ENCODE measurements around the gene MED16. TPM values are rescaled to one million over a fixed set of nuclear protein-coding genes. Genes with fewer than 3 reads are reported as not detected.

MED16 gene
- polyA plus RNA-seq, 3 donors, result 40.3 to 68.6 (median 58.3) TPM

- DNase-seq (ENCODE audit: extremely low read depth in 1 of 11, low read depth in 9 of 11, low spot score in 4 of 11), result no peak
Observed at GRCh38 chr19:931860-932647, 39.1 kb upstream of the MED16 start.

DNA sequence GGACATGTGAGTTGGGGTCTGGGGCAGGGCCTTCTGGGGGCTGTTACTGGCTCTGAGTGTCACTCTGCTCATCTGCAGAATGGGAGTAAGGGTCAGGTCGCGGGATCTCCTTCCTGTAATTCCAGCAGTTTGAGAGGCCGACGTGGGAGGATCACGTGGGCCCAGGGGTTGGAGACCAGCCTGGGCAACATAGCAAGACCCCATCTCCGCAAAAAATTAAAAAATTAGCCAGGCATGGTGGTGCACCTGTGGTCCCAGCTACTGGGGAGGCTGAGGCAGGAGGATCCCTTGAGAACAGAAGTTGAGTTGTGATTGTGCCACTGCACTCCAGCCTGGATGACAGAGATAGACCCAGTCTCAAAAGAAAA is 36.9 kb upstream of the MED16 start:
- DNase-seq (ENCODE audit: extremely low read depth in 1 of 11, low read depth in 9 of 11, low spot score in 4 of 11), result no peak

GRCh38 chr19:929203-929890 is 36.4 kb upstream of the MED16 start:
- no peak for DNase-seq (ENCODE audit: extremely low read depth in 1 of 11, low read depth in 9 of 11, low spot score in 4 of 11)

DNA sequence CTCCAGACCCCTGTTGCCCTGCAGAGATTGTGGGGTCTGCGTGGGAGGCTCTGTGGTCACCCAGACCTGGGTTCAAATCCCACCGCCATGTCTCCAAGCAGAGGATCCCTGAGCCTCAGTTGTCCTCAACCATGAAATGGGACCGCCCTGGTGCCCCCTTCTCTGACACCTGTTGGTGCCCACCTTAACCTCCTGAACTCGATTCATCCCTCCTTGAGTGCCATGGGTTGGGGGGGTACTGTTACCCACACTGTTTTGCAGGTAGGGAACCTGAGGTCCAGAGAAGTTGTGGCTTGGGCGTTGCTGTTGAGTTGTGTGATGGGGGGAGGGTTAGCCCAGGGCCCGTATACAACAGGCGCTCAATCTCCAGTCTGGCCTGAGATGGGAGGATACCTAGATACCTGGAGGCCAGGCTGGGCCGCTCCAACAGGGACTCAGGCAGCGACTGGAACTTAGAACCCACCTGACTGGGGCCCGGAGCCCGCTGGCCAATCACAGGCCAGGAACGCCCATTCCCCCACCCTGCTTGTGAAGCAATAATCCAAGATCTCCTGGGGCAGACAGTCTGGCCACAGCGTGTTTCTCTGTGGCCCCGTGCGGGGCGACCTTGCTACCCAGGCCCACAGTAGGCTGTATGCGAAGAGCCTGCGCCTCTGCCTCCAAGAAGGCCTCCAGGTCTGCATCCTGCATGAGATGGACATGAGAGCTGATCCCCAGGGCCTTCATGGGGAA is 35.6 kb upstream of the MED16 start:
- DNase-seq (ENCODE audit: extremely low read depth in 1 of 11, low read depth in 9 of 11, low spot score in 4 of 11), result no peak

GRCh38 chr19:927780-928401 is 34.9 kb upstream of the MED16 start:
- DNase-seq (ENCODE audit: extremely low read depth in 1 of 11, low read depth in 9 of 11, low spot score in 4 of 11), result no peak

GRCh38 chr19:927351-927779 is 34.4 kb upstream of the MED16 start:
- no peak for DNase-seq (ENCODE audit: extremely low read depth in 1 of 11, low read depth in 9 of 11, low spot score in 4 of 11)

- DNase-seq (ENCODE audit: extremely low read depth in 1 of 11, low read depth in 9 of 11, low spot score in 4 of 11), result no peak
Observed at GRCh38 chr19:926589-927350, 33.8 kb upstream of the MED16 start.

GRCh38 chr19:926323-926588 is 33.3 kb upstream of the MED16 start:
- no peak for DNase-seq (ENCODE audit: extremely low read depth in 1 of 11, low read depth in 9 of 11, low spot score in 4 of 11)

DNA sequence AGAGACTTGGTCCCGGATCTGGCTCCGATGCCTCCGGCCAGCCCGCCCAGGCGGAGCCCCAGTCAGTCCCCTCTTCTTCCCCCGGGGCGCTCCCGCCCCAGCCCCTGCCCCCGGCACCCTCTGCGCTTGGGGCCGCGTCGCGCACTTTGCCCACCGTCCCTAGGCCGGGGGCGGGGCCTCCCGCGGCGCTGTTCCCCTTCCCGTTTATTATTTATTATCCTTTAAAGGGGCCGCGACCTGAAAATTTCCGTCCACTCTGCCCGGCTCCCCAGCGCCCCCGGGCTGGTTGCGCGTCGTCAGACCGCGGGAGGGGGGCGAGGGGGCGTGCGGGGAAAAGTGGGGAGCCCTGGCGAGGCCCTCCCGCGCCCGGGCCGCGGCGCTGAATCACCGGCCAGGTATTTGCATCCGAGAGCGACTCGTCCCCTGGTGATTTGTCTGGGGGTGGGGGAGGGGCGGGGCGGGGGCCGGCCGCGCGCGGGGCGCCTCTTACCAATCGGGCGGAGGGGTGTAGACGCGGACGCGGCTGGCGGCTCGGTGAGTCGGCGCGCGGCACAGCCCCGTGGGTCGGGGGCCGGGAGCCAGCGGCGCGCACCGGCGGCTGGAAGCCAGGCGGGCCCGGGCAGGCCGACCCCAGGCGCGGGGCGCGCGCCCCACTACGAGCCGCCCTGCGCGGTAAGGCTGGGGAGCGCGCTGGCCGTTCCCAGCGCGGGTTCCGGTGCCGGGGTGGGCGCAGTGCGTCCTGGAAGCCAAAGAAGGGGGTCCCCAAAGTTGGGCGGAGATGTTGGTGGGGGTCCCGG is 32.7 kb upstream of the MED16 start, which contains the start of gene ARID3A:
Gene ARID3A, plus strand, starts transcription at position 510 of the 797 bp plus-strand sequence. CDS start 3,494 bp downstream, outside the sequence.
- peak in 8 of 11 donors; percentile 78 to 87 (median 84) for DNase-seq (ENCODE audit: extremely low read depth in 1 of 11, low read depth in 9 of 11, low spot score in 4 of 11)

DNA sequence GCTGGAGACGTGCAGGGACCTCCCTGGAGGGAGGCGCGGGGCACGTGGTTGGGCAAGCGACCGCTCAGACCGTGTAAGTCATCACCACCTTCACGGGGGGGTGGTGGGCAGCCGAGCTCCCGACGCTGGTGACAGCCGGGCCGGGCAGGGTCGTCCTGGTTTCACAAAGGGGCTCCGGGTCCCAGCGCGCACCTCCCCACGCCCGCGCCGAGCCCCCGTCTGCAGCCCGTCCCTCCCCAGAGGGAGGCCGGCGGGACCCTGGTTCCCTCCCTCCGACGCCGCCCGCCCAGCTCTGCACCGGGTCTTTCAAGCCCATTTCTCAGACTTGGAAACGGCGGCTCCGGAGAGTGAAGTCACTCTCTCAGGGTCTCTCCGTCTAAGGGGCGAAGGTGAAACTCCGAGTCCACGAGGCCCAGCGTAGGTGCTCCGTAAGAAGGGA is 32.1 kb upstream of the MED16 start:
- peak in 1 of 11 donors; percentile 70 for DNase-seq (ENCODE audit: extremely low read depth in 1 of 11, low read depth in 9 of 11, low spot score in 4 of 11)

GRCh38 chr19:924553-925086 is 31.6 kb upstream of the MED16 start:
- DNase-seq (ENCODE audit: extremely low read depth in 1 of 11, low read depth in 9 of 11, low spot score in 4 of 11), result no peak

DNA sequence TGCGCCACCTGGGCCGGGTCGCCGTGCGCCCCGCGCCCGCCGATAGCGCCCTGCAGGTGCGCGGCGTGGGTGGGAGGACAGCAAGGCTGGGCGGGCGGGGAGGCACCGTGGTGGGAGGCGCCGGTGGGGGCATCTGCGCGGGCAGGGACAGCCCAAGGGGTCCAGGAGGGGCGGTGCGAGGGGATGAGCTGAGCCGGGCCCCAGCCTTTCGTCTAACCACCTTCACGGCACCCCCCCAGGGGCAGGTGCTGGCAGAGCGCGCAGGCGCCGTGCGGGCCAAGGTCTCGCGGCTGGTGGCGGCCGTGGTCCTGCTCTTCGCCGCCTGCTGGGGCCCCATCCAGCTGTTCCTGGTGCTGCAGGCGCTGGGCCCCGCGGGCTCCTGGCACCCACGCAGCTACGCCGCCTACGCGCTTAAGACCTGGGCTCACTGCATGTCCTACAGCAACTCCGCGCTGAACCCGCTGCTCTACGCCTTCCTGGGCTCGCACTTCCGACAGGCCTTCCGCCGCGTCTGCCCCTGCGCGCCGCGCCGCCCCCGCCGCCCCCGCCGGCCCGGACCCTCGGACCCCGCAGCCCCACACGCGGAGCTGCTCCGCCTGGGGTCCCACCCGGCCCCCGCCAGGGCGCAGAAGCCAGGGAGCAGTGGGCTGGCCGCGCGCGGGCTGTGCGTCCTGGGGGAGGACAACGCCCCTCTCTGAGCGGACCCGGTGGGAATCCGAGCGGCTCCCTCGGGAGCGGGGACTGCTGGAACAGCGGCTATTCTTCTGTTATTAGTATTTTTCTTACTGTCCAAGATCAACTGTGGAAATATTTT is 27.3 kb upstream of the MED16 start:
- no peak for DNase-seq (ENCODE audit: extremely low read depth in 1 of 11, low read depth in 9 of 11, low spot score in 4 of 11)

- DNase-seq (ENCODE audit: extremely low read depth in 1 of 11, low read depth in 9 of 11, low spot score in 4 of 11), result no peak
Observed at GRCh38 chr19:919199-920050, 26.4 kb upstream of the MED16 start.

GRCh38 chr19:918481-919198 is 25.7 kb upstream of the MED16 start:
- no peak for DNase-seq (ENCODE audit: extremely low read depth in 1 of 11, low read depth in 9 of 11, low spot score in 4 of 11)

DNA sequence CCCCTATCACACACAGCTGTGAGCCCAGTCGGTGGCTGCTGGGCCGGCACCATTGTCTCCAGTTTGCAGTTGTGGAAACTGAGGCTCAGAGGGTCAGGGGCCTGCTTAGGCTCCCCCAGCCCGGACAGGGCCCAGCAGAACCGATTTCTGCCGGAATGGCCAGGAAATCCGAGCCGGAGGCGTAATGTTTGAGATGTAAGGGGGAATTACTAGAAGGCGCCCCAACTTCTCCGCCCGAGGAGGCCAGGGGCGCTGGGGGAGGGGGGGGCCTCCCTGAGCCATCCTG is 25.1 kb upstream of the MED16 start:
- DNase-seq (ENCODE audit: extremely low read depth in 1 of 11, low read depth in 9 of 11, low spot score in 4 of 11), result no peak
